Activated T-cell treated with anti-CD3 and anti-CD28 coated beads for 24 hours (primary cell): ENCODE measurements around the gene ZIC5.

Source experiments
- DNase-seq: peaks from one replicate; pipeline ENCODE4 v3.0.0-alpha.2; 2020; ENCODE audit warnings: low read depth

ZIC5 gene

DNA sequence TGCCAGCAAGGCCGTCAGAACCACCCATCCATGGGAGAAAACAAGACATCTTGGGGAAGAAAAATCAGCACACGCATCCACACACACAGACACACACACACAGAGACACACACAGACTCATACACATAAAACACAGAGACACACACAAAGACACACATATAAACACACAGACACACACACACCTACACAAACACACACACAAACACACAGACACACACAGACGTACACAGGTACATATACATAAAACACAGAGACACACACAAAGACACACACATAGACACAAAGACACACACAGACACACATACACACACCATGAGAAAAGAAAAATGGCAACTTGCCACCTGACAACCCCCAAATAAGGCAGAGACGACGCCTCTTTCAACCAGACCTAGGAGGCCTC lies 40.6 kb downstream of the ZIC5 start:
- no peak for DNase-seq

DNA sequence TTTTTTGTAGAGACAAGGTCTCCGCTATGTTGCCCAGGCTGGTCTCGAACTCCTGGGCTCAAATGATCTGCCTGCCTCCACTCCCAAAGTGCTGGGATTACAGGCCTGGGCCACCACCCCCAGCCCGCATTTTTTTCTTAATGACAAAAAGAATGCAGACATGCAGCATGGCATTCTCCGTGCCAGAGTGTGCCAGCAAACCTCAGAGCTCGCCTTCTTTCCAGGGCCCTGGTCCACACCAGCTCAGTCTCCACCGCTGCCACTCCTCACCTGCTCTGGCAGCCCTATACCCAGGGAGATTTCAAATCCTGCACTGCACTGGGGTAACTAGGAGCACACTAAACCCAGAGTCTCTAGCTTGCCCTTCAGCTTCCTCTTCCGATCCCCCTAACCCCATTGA lies 41.7 kb downstream of the ZIC5 start:
- no peak for DNase-seq

DNA sequence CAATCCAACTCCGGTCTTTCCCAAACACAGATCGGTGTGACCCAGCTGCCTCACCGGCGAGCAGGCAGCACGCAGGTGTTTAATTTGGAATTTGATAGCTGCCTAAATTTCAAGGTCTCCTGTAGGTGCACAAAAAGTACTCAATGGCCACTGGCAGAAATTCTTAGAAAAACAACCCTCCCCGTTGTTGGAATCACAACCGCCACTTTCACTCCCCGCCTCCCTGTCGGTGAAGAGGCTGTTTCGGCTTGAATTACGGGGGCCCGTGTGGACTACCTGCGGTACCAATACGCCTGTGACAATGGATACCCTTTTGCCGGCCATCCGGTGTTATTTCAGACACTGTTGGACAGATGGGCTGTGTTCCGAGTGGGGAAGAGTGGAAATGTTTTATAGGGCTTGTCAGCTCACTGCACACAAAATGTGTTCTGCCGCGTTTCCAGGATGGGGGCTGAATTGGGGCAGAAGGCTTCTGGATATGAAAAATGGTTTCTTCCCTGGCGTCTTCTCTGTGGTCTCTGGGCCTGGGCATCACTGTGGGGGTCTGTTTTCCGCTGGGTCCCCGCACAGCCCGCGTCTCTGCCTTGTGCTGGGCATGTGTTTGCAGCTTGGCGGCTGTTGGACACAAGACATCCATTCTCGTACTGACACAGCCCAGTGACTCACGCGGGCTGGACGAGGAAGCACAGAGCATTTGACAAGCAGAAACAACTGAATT lies 45.4 kb downstream of the ZIC5 start:
- DNase-seq, result no peak

DNA sequence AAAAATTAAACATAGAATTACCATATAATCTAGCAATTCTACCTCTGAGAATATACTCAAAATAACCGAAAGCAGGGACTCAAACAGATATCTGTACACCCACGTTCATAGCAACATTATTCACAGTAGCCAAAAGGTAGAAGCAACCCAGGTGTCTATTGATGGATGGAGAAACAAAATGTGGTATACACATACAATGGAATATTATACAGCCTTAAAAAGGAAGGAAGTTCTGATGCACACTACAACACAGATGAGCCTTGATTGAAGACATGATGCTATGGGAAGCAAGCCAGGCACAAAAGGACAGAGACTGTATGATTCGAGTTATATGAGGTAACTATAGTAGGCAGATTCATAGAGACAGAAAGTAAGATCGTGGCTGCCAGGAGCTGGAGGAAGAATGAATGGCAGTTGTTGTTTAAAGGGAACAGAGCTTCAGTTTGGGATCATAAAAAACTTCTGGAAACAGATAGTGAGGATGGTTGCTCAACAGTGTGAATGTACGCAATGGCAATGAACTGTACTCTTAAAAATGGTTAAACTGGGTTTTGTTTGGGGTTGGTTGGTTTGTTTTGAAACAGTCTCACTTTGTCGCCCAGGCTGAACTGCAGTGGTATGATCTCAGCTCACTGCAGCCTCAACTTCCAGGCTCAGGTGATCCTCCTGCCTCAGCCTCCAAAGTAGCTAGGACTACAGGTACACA lies 47.5 kb downstream of the ZIC5 start:
- no peak for DNase-seq

DNA sequence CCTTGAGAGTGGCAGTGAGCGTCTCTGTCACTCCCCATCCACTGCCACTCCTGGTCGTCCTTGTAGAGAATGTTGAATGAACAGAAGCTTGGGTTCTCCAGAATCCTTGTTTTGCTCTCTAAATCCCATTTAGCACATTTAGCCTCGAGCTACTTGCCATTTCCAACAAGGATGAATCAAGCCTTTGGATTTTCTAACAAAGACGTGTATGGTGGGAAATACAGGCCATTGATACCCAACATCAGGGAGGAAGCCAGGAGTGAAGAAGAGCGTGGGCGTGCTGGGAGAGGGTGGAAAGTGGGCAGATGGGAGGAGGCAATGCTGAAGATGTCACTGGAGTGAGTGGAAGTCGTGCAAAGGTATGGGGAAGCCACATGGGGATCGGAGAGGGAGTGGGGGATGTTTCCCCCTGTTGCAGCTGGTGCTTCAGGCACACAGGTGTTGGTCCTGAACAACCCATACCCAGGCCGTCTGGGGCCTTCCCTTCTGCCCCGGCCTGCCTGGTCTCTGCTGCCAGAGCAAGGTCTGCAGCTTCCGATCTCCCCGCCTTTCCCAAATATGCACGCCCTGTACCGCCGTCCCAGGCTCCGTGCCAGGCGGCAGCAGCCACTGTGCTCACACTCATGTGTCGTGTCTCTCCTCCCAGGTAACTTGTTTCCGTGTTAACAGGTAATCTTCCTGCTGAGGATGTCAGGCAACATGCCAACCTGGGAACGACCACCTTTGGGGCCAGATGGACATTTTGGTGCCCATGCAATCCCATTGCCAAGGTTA lies 48.7 kb downstream of the ZIC5 start:
- DNase-seq, result no peak

DNA sequence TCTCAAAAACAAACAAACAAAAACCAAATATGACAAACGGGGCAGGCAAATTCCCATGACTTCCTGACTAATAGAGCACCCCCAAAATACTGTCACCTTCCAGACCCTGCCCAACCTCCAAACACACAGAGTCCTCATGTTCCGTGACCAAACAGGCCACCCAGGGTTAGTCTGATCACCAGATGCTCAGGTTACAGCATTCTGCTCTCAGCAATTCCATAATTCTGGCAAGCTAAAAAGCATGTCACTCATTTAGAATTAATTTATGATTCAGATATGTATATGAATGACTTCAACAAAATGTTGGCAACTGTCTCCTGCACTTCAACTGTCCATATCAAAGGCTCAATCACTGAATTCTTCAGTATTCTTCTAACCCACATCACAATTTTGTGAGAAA lies 52.4 kb downstream of the ZIC5 start:
- no peak for DNase-seq

DNA sequence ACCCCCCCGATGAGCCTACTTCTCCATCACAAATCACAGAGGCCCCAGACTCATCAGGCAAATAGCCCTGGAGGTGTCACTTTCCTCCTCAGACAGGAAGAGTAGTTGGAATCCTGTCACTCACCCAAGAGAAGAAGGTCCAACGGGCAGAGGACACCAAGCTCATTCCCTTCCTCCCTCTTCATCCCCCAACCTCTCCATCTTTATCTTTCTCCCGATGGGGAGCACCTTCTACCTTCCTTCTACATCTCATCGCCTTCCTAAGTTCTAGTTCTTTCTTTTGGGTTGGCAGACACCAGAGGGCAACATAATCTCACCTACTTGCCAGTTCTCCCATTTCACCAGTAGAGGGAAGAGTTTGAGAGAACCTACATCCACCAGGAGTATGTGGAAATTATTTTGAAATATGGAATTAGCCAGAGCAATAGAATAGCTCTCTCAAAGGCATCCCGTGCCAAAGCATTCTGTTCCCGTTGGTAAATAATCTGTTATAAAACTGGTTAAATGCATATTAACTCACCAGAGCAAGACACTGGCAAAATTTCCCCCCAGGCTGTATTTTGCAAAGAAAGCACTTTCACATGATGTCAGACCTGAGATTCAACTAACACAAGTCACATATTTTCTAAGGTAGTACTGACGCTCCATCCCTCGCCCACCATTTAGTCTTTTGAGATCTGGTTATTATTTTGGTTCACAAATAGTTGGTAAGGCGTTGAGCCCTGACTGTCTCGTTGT lies 55.0 kb downstream of the ZIC5 start:
- peak; percentile 11 for DNase-seq

DNA sequence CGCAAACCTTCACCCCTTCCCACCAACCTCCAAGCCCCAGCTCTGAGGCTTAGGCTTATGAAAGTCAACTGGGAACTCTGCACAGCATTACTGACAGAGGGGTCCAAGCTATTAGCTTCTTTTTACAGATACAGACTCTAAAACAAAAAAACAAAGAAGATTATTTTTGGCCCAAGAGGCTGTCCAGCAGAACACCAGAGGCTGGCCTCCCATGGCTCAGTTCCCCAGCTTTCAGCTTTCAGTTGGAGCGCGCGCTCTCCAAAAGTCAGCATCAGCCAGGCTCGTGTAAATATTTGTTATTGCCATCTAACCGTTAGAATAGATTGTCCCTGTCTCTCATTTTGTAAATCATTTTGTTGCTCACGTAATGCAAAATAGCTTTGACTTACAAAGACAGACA lies 58.4 kb downstream of the ZIC5 start:
- no peak for DNase-seq
